GM18873 (cell line): ENCODE results near the gene ST3GAL5.

ENCODE experiments used
- ATAC-seq: cut with Tn5 transposase; IDR thresholded peaks from one replicate; pipeline ENCODE4 v1.9.1; 2021; ENCODE audit warnings: mild to moderate bottlenecking, moderate library complexity, moderate number of reproducible peaks; ENCODE audit not compliant: unreplicated experiment, low FRiP score

ST3GAL5 gene

DNA sequence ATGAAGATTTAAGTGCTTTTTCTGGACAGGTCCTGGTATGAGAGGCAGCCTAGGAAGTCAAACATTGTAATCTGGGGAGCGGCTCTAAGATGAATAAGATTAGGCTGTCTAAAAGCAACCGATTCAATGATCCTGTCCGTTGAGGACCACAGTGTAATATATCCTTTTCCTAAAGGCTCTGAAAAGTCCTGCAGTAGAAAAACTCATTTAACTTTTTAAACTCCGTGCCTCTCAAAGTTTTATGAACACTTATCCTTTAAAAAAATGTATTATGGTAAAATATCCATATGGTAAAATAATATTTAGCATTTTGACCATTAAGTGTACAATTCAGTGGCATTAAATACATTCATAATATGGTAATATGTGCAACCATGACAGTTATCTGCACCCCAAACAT, 95.2 kb downstream of the ST3GAL5 start:
- ATAC-seq = no peak

DNA sequence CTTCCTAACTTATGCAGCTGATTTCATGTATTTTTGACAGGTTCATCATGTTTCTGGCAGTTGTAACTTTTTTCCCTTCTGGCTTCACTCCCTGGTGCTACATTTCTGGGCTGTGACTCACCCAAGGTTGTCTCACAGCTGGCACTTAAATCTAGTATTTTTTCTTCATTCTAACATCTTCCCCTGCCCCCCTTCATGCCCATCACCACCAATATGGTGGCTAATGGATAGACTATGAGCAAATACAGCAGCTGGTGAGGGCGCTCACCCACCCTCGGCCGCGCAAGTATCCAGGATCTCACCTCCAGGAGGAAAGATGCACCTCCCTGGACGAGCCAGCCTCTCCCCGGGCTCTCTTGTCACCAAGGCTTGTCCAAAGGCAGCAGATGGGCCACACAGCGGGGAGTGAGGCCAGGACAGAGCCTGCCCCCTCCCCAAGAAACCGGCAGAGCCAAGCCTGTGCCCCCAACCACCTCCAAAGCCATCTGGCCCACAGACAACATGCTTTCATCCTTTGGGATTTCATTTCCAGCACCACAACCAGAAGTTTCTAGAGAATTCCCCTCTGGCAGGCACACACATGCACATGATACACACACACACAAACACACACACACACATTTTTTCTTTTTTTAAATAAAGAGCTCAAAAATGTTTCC, 95.9 kb downstream of the ST3GAL5 start:
- no peak for ATAC-seq

DNA sequence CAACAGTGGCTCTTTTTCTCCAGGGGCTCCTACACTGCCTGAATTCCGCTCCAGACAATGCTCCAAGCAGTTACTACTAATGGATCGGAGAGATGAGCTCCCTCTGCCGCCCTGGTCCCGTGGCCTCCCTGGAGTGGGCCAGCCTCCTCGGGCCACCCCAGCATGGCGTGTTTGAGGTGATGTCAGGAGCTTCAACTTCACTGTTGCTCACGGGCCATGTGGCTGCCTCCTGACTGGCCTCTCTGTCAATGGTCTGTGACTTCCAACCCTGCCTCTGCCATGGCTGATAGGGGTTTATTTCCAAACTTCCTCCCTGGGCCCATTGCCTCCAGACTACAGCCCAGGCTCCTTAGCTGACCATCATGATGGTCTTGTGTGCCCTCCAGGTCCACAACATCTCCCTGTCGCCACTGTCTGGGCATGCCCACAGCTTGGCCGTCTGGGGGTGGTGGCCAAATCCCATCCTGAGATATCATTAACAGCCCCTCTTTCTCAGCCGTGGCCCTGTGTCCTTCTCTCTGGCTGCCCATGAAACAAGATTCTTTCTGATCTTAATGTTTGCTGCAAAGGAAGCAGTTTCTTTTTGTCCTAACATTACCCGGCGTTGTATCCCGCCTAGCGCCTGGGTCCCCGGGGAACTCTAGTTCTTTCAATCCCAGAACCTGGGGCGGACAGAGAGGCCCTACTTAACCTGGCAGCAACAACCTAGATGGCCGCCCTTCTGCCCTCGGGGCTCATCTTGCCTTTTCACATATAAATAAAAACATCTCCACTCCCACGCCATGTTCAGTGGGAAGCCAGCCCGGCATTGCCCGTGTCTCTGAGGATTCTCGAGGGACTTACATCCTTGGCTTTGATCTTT, 96.9 kb downstream of the ST3GAL5 start:
- no peak for ATAC-seq

DNA sequence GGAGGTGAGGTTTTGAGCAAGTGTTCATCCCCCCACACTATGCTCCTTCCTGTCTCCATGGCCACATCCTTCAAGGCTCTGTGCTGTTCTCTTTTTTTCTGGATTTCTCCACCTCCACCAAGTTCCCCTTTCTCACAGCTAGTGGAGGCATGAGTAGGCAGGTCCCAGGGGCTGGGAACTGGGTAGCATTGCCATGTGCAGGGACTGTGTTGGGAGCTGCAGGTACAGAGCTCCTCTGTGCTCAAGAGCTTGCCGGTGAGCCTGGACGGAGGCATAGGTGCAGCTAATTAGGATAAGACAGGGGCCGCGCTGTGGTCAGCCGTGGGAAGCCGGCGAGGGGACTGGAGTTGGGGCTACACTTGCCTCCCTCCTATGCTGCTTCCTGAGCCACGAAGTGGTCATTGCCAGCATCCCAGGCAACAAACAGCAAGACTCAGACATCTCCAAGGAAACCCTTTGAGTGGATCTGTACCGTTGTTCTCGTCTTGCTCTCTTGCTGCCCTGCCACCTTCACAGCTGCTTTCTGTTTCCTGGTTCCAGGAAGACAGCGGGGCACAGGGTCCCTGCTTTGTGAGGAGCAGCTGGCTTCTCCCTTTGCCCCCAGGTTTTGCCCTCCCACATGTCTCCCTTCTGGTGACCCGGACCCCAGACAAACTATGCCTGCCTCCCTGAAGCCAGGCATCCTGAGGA, 98.1 kb downstream of the ST3GAL5 start:
- ATAC-seq = no peak

GRCh38 chr2:85790032-85790431, 98.8 kb downstream of the ST3GAL5 start:
- no peak for ATAC-seq

GRCh38 chr2:85789271-85789670, 99.5 kb downstream of the ST3GAL5 start:
- no peak for ATAC-seq

DNA sequence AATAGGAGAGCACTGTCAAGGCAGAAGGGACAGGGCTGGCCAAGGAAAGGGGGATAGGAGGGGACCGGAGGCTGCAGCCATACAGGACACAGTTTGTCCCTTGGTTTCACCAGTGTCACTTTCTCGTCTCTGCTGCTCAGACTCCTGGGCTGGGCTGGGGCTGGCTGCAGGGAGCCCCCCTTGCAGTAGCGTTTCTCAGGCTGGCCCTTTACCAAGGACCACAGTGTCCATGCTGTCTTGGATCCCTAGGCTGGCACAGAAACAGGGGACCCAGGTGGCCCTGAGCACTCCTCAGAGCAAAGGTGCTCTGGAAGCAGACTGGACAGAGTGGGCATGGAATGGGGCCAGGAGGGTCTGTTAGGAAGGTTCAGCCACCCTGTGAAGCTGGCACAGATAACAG, 100.2 kb downstream of the ST3GAL5 start:
- no peak for ATAC-seq

DNA sequence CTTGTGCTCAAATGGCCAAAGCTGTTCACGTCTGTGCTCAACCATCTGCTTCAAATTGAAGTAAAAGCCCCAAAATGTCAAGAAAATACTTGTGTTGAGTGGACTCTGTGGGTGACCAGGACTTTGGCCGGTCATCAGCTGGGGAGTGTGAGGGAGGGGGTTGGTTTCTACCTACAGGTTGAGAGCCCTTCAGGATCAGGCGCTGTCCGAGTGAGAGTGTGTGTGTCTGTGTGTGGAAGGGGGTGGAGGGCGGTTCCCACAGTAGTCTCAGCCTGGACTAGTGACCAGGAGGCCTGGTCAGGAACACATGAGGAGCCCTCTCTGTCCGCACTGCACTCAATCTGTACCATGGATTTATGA, 100.8 kb downstream of the ST3GAL5 start:
- ATAC-seq = no peak

DNA sequence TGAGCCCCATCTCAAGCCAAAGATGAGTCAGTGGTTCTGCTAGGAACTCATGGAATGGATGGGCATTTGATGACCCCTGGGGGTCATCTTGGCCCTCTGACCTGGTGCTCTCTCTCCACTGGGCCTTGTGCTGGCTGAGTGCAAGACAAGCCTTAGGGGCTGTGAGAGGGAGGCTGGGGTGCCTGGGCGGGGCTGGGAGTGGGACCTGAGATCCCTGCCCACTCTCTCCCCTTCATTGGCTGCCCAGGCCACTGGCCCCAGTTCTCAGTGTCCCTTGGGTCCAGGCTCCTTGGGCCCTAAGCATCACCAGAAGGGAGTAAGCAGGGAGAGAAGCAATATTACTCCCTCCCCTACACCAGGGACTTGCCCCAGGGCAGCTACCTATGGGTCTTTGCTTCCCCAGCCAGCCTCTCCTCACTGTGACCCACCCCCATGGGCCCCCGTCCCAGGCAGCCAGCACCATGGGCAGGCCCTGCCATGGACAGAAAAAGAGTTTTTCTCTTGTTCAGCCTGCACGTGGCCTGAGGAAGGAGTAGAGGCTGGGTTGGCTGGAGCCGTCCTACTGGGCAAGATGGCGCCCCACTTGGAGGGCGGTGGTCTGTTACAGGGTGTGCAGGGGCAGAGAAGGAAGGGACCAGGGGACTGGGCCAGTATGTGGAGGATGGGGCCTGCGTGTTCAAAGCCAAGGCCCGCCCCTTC, 101.4 kb downstream of the ST3GAL5 start:
- ATAC-seq = no peak
